NCI-H2171 (cell line): Measurements from ENCODE around the gene SOX1.

Experiments used
- DNase-seq: peaks from one replicate; lab custom pipeline; 2025; lab: John Stamatoyannopoulos, UW

The SOX1 gene

GRCh38 chr13:112067116-112067741 is at the start of gene SOX1:
SOX1 (plus strand) TSS chr13:112067149; CDS start chr13:112067659, 510 bp downstream.
- peak; percentile 13 for DNase-seq

DNA sequence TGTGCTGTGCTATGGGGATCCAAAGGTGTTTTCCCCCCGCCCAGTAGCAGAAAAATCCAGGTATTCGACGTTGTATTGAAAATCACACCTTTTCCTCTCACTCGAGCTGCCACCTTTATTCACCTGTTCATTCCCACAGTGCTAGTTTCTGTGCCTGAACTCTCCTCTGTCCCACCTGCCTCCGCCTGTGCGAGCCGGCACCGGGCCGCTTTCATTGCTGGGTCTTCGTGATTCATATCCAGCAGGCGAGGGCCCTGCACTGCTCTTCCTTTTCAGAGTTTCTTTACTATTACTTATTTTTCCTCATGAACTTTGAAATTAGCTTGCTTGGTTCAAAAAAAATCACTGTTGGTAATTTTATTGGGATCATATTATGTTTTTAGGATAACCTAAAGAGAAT is 42.4 kb upstream of the SOX1 start:
- DNase-seq = no peak

DNA sequence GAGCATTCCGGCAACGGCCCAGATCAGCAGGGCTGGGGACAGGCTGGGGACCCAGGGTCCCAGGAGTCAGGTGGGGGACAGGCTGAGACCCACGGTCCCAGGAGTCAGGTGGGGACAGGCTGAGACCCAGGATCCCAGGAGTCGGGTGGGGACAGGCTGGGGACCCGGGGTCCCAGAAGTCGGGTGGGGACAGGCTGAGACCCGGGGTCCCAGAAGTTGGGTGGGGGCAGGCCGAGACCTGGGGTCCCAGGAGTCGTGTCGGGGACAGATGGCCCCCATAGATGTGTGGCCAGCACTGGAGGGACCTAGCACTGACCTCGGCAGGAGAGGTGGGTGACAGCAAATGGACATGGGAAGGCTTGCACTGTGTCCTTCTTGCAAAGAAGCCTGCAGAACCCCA is 39.7 kb upstream of the SOX1 start:
- no peak for DNase-seq

DNA sequence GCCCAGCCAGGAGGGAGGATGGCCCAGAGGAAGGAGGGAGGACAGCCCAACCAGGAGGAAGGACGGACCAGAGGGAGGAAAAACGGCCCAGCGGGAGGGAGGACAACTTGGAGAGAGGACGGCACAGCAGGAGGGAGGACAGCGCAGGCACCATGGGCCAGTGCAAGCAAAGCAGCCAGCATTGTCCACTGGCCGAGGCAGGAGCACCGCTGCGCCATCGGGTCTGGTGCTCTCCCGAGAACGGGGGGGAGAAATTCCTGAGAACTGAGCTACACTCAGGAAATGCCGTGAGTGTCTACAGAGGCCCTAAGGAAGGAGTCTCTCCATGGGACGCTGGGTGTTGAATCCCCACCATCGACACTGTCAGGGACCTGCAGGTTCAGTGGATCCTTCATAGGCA is 38.5 kb upstream of the SOX1 start:
- no peak for DNase-seq

DNA sequence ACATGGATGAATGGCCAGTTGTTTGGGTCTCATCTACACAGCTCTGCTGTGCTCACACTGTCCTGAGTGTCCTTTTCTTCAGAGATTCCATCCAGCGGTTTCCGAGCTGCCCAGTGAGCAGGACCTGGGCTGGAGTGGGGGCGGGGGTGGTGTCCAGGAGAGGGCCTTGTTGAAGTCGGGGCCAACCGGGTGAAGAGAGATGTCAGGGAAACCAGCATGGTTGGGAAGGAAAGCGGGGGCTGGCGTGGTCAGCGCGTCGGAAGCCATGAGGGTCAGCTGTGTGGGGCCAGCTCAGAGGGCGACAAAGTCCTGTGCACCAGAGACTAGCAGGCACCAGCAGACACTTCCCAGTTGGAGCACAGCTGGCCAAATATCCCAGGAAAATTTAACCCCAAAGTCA is 37.8 kb upstream of the SOX1 start:
- DNase-seq = no peak

DNA sequence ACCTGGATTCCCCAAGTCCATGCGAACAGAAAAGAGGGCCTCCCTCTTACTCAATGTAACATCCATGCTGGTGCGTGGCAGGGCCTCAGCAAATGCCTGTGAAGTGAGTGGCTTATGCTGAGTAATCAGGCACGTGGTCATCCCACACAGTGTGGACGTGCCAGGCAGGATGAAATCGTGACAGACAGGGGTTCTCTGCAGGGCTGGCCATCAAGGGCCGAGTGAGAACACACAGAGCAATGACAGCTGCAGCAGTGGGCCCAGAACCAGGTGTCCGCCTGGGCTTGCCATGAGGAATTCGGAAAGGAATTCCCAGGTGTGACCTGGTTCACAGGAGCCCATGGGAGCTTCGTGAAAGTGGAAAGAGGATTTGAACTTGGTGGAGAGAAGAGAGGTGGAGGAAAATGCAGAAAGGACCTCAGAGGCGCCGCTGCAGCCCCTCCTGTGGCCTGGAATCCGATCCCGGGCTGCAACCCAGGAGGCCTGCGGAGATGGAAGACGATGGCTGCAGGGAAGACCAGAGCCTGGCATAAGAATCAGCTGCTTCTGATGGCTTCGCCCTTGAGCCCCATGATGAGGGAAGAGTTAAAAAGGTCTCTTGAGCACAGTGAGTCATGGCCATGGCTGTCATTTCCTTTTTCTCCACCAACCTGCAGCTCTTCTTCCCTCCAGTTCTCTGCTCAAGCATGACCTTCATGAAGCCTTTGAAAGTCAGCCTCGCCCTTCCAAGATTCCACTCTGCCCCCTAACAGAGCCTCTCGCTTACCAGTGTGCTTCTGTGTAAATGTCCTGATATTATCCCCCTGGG is 34.6 kb upstream of the SOX1 start:
- no peak for DNase-seq

DNA sequence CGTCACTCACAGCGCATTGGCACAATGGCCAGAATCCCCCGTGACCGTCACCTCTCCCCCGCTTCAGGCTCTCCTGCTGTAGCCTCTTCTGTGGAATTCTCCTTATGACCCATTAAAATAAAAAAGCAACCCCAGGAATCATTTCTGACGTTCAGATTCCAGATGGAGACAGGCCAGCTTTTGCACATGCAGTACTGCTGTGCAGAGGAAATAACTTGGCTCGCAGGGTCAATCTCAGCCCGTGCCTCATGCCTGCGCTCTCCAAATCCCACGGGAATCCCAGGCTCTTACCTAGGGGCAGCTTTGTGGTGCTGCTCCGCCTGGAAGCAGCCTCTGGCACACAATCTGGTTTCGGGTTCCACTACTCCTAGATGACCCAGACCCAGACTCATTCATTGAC is 32.7 kb upstream of the SOX1 start:
- DNase-seq = no peak

DNA sequence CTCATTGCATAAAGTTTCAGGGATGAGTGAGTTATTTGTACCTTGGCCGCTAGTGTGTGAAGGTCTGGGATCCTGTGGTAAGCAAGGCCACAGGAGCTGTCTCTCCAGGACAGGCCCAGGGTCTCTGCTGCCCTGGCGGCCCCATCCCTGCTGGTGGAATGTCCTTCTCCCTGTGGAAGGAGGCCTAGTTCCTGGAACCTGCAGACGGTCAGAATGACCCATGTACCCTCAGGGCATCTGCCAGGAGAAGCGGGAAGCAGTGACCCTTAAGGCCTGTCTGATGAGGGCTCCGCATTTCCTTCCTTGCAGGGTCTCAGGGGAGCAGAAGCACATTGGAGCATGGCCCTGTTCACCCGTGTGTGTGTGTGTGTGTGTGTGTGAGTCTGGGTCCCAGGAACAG is 32.1 kb upstream of the SOX1 start:
- DNase-seq = no peak

DNA sequence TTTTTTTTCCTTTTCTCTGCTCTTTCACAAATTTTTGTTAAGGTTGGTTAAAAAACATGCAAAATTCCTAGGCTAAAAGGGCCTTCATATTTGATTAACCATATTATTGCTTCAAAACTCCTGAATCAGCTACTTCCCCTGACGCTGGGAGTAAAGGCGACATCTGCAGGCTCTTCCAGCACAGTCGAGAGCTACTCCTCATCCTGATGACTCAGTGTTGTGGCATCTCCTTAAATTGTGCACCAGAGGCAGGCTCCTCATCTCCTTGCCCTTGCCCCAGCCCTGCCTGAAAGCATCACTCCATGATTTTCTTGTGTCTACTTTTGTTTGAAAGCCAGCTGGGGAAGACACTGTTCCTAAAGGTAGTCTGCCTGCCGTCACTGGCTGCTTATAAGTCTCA is 24.5 kb upstream of the SOX1 start:
- no peak for DNase-seq

- DNase-seq = no peak
Measured at GRCh38 chr13:112052213-112052612, 14.7 kb upstream of the SOX1 start.

GRCh38 chr13:112053167-112053743 is 13.7 kb upstream of the SOX1 start:
- no peak for DNase-seq

GRCh38 chr13:112053744-112054615 is 13.0 kb upstream of the SOX1 start:
- DNase-seq = no peak

DNA sequence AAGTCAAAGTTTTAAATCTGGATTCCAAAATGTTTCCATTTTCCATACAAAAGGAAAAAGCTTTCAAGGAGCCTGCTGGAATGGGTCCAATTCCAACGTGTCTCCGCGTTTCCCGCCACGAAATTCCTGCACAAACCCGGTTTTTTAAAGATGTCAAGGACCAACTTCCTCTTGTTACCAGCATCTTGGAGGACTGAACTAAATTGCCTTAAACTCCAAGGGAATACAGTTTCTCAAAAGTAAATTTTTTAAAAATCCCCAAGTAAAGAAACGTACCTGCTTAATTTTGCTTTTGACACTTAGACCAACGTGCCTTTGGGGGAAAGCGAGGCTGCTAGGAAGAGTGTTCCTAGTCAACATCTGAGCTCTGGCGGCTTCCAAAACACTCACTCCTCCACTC is 12.3 kb upstream of the SOX1 start:
- no peak for DNase-seq

DNA sequence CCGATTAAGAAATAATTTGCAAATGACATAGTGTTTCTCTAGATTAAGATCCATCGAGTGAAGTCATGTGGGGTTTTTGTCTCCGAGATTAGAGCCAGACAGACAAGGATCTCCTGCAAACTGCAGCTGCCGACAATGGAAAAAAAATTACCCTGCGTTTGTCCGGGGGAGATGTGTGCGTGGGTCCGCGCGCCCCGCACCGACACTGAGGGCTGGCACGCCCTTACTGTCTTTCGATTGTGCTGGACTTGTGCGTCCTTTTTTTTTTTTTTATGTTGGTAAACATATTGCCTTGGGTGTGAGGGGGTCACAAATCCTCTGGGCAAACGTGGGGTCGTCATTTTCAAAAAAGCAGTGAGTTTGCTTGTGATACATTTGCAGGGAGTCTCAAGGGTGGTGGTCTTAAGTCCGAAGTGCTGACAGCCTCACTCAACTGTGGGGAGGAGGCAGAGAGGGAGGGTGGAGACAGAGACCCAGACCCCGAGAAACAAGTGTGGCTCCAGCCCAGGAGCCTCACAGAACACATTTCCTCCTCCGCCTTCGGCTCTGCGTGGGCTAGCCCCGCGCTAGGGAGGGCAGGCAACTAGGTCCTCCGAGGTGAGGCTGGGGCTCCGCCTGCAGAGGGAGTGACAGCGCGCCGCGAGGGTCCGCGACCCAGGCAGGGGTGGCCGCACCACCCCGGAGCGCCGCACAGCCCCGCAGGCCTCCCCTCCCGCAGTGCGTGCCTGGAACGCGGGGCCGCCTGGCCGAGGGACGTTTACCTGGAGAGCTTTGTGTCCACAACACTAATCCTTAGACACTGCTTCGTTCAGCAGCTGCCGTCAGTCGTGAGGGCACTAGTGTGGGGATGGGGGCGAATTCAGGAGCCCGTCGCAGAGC is 11.7 kb upstream of the SOX1 start:
- DNase-seq = no peak

DNA sequence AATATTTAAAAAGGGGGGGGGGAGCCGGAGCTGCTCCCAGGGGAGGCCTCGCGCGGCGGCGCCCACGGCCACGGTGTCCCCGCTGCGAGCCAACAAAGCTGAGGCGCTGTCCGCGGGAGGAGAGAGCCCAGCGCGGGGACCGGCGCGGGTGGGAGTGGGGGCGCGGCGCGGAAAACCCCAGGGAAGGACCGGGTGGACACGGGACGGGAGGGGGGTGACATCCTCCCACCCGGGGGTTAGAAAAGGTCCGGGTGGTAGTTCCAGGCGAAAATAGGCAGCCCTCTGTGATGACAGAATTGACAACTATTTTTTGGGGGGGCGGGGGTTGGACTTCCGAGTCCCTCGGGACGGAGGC is 11.1 kb upstream of the SOX1 start:
- DNase-seq = no peak

- no peak for DNase-seq
Measured at GRCh38 chr13:112056284-112056727, 10.6 kb upstream of the SOX1 start.

DNA sequence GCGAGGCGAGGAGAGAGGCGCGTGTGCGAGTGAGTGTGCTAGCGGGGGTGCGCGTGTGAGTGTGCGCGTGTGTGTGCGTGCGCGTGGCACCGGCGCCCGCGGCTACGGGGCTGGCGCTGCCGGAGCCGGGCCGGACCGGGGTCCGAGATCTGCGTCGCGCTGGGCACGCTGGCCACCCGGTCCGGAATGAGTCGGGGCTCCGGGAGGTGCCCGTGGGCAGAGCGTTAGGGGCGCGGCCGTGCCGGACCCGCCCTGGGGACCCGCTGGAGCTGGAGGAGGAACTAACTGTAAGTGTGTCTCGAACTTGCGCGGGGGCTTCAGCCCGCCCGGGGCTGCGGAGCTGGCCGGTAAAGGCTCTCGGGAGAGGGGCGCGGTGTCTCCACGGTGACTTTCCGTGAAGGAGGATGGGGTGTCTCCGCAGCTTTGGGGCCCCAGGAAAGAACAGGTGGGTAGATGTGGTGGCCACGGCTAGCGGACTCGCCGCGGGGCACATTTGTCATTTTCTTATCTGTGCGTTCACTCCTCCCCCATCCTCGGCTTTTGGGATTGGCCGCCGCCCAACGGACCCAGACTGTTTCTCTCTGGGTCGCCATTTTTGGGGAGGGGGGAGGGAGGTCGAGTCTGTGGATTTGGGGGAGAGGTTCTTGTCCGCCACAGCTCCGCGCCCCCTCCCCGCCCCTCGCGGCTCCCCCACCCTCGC is 10.1 kb upstream of the SOX1 start:
- DNase-seq = no peak

DNA sequence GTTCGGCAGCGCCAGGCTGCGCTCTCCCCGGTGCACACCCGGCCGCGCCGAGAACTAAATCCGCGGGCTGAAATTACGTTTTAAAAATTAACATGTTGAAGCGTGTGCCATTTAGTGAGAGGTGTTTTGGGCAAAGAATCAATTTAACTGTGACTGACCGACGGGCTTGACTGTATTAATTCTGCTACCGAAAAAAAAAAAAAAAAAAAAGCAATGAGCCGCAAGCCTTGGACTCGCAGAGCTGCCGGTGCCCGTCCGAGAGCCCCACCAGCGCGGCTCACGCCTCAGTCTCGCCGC is 9.6 kb upstream of the SOX1 start:
- no peak for DNase-seq

DNA sequence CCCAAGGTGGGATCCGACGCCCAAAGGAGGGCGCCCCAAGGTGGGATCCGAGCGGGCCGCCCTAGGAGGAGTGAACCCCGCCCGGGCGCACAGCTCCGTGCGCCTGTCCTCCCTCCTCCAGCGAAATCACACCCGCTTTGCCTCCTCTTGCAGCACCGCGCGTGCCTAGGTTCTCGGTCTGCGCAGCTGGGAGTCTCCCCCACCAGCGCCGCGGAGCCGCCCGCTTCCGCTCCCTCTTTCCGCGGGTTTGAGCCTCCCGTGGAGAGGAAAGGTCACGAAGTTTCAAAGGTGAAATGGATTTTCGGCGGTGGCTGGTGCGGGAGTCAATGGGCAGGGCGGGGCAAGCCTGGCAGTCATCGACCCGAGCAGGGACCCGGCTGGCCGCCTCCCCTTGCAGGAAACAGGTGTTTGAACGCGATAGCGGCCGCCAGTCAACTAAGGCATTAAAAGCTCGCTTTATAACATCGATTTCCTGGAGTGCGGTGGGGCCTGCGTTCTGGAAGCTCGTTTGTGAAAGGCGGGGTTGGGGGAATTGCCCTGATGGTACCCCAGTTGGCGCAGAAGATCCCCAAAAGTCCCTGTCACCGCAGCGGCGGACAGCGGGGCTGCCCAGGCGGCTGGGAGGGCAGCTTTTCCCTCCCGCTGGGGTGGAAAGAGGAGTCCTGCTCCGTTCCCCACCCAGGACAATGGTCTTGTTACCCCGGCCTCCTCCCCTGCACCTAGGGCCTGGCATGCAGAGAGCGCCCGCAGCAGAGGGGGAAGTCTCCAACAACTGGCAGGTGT is 9.0 kb upstream of the SOX1 start:
- no peak for DNase-seq

- no peak for DNase-seq
Measured at GRCh38 chr13:112058519-112058873, 8.5 kb upstream of the SOX1 start.
